Liver (tissue), 9 donors: Measurements from ENCODE around the gene BFAR. TPM values are rescaled to one million over a fixed set of nuclear protein-coding genes. Genes with fewer than 3 reads are reported as not detected.

Experiments
- DNase-seq: peaks from one replicate; pipeline ENCODE4 v3.0.0-alpha.2; 2017; ENCODE audit warnings: low spot score
- H3K27ac ChIP-seq, 2 donors: one replicate each; pipeline ENCODE4 v1.7.0; 2013; ENCODE audit warnings: inconsistent platforms in 2 of 2, low read length in 2 of 2, control low read depth in 1 of 2, low read depth in 1 of 2, mild to moderate bottlenecking in 1 of 2
- H3K27me3 ChIP-seq, 4 donors: one replicate each; pipeline versions ENCODE4 v1.6.1 to v1.7.0; 2013; ENCODE audit warnings: low read length in 3 of 4, inconsistent platforms in 1 of 4, mild to moderate bottlenecking in 1 of 4, moderate library complexity in 1 of 4; ENCODE audit not compliant: control insufficient read depth in 4 of 4, insufficient read depth in 4 of 4
- H3K36me3 ChIP-seq, 4 donors: one replicate each; pipeline versions ENCODE4 v1.6.1 to v1.7.0; 2013; ENCODE audit warnings: low read length in 3 of 4, mild to moderate bottlenecking in 3 of 4, low read depth in 1 of 4, moderate library complexity in 1 of 4; ENCODE audit not compliant: control insufficient read depth in 4 of 4, insufficient read depth in 3 of 4
- H3K4me1 ChIP-seq, 4 donors: one replicate each; pipeline versions ENCODE4 v1.6.1 to v1.7.0; 2013; ENCODE audit warnings: low read length in 3 of 4, mild to moderate bottlenecking in 3 of 4, moderate library complexity in 1 of 4; ENCODE audit not compliant: control insufficient read depth in 4 of 4, insufficient read depth in 4 of 4
- H3K4me3 ChIP-seq, 3 donors: one replicate each; pipeline versions ENCODE4 v1.6.1 to v1.7.0; 2013; ENCODE audit warnings: low read length in 3 of 3, control low read depth in 1 of 3, low read depth in 1 of 3, mild to moderate bottlenecking in 1 of 3
- H3K9ac ChIP-seq, 2 donors: one replicate each; pipeline ENCODE4 v1.7.0; 2013; ENCODE audit warnings: low read length in 2 of 2, mild to moderate bottlenecking in 2 of 2, moderate library complexity in 2 of 2, control low read depth in 1 of 2, low read depth in 1 of 2
- H3K9me3 ChIP-seq, 4 donors: one replicate each; pipeline versions ENCODE4 v1.6.1 to v1.7.0; 2013; ENCODE audit warnings: low read length in 3 of 4; ENCODE audit not compliant: control insufficient read depth in 4 of 4
- ATF3 ChIP-seq: IDR thresholded peaks from 2 replicates; pipeline ENCODE4 v1.6.1; 2016; ENCODE audit warnings: antibody characterized with exemption
- CTCF ChIP-seq: fragments of 150-350 bp; IDR thresholded peaks from 2 replicates; pipeline ENCODE4 v1.5.1; 2017; ENCODE audit warnings: improper control_type of control experiment, low read depth, low read length; ENCODE audit not compliant: missing input control
- EGR1 ChIP-seq, 2 donors: IDR thresholded peaks; 2 replicates each; pipeline ENCODE4 v1.6.1; 2016 to 2018; ENCODE audit warnings: antibody characterized with exemption in 2 of 2, low read depth in 2 of 2
- FOXA1 ChIP-seq: IDR thresholded peaks from 2 replicates; pipeline ENCODE4 v1.6.1; 2016; ENCODE audit warnings: antibody characterized with exemption
- FOXA2 ChIP-seq: IDR thresholded peaks from 2 replicates; pipeline ENCODE4 v1.6.1; 2016; ENCODE audit warnings: antibody characterized with exemption
- GABPA ChIP-seq, 2 donors: IDR thresholded peaks in 1 of 2; conservative IDR thresholded peaks in 1 of 2; 2 replicates each; pipeline ENCODE4 v1.6.1; 2016; ENCODE audit warnings: antibody characterized with exemption in 2 of 2, mild to moderate bottlenecking in 1 of 2, moderate library complexity in 1 of 2
- HNF4A ChIP-seq, 2 donors: conservative IDR thresholded peaks; 2 replicates each; pipeline ENCODE4 v1.6.1; 2016; ENCODE audit warnings: antibody characterized with exemption in 2 of 2, mild to moderate bottlenecking in 2 of 2
- HNF4G ChIP-seq: IDR thresholded peaks from 2 replicates; pipeline ENCODE4 v1.6.1; 2016; ENCODE audit warnings: antibody characterized with exemption
- JUND ChIP-seq, 2 donors: IDR thresholded peaks; 2 replicates each; pipeline ENCODE4 v1.6.1; 2016; ENCODE audit warnings: antibody characterized with exemption in 2 of 2
- MAX ChIP-seq: IDR thresholded peaks from 2 replicates; pipeline ENCODE4 v1.6.1; 2016; ENCODE audit warnings: antibody characterized with exemption
- NR2F2 ChIP-seq: IDR thresholded peaks from 2 replicates; pipeline ENCODE4 v1.6.1; 2016; ENCODE audit warnings: antibody characterized with exemption
- RAD21 ChIP-seq, 2 donors: IDR thresholded peaks; 2 replicates each; pipeline ENCODE4 v1.6.1; 2016; ENCODE audit warnings: antibody characterized with exemption in 2 of 2, mild to moderate bottlenecking in 2 of 2
- REST ChIP-seq: IDR thresholded peaks from 2 replicates; pipeline ENCODE4 v1.6.1; 2016; ENCODE audit warnings: antibody characterized with exemption, mild to moderate bottlenecking
- RXRA ChIP-seq, 2 donors: IDR thresholded peaks; 2 replicates each; pipeline ENCODE4 v1.6.1; 2017 to 2018; ENCODE audit warnings: antibody characterized with exemption in 2 of 2, mild to moderate bottlenecking in 1 of 2
- SP1 ChIP-seq: IDR thresholded peaks from 2 replicates; pipeline ENCODE4 v1.6.1; 2018; ENCODE audit warnings: antibody characterized with exemption, mild to moderate bottlenecking
- TAF1 ChIP-seq: conservative IDR thresholded peaks from 2 replicates; pipeline ENCODE4 v1.6.1; 2016; ENCODE audit warnings: antibody characterized with exemption, mild to moderate bottlenecking
- YY1 ChIP-seq: IDR thresholded peaks from 2 replicates; pipeline ENCODE4 v1.6.1; 2016; ENCODE audit warnings: antibody characterized with exemption, mild to moderate bottlenecking
- ZBTB33 ChIP-seq: IDR thresholded peaks from 2 replicates; pipeline ENCODE4 v1.6.1; 2016; ENCODE audit warnings: antibody characterized with exemption
- WGBS: extraction: QIAGEN DNeasy Blood & Tissue Kit; methylation state at CpG from one replicate; pipeline ENCODE4 v1.1.7; 2013; 5-methylcytosine and 5-hydroxymethylcytosine counted together
- polyA plus RNA-seq, 2 donors: library from polyadenylated mRNA; stranded (reverse) in 1 of 2; unstranded in 1 of 2; fragments of 200-250 nt in 1 of 2; fragments of >200 nt in 1 of 2; fragmentation: Nextera tagmentation in 1 of 2; extraction: Ambion mirVana in 1 of 2; gene quantifications; one replicate each; pipeline versions ENCODE4 v1.2.1 to v1.2.3, GENCODE V29; 2013 to 2015
- total RNA-seq, 2 donors: library from RNA; depleted of rRNA; stranded (reverse); fragments of >200 nt; gene quantifications; one replicate each; pipeline ENCODE4 v1.2.3, GENCODE V29; 2014
- donor health status: healthy.
- donor health status: healthy.
- donor health status: healthy.
- donor health status: healthy.
- donor health status: healthy.

BFAR gene
- total and polyA plus RNA-seq, 4 donors, result 13.3 to 24.7 (median 20.3) TPM

GRCh38 chr16:14667347-14668266 is 34.9 kb downstream of the BFAR start:
- no peaks in the 10 kb centered on the region for H3K27me3 ChIP-seq
- peaks cover 5 to 48% (median 29%) of the 10 kb centered on the region in 4 donors for H3K36me3 ChIP-seq
- TF ChIP-seq FOXA2 (no peak), JUND (IDR thresholded peaks at IDR 0.05) (no peak), HNF4G (no peak), TAF1 (no peak), HNF4A (conservative IDR thresholded peaks at IDR 0.05) (peak in 1 of 2 donors; percentile 16), ATF3 (no peak), EGR1 (IDR thresholded peaks at IDR 0.05; ENCODE audit: low read depth in 2 of 2) (no peak)
- H3K27ac ChIP-seq, result no peak overlapping the region
- peaks cover 2 to 7% (median 4%) of the 10 kb centered on the region in 4 donors for H3K4me1 ChIP-seq
- 71% methylated on average over 16 of the region's 16 CpGs for WGBS
- no peak for DNase-seq
- H3K9ac ChIP-seq, result no peak overlapping the region
- H3K9me3 ChIP-seq, result no peaks in the 10 kb centered on the region
- H3K4me3 ChIP-seq, result no peak overlapping the region

- Histone ChIP-seq H3K9ac (no peak overlapping the region), H3K36me3 (peaks cover 4 to 40% (median 26%) of the 10 kb centered on the region in 4 donors), H3K4me3 (no peak overlapping the region), H3K27me3 (no peaks in the 10 kb centered on the region), H3K4me1 (peaks cover 4 to 9% (median 6%) of the 10 kb centered on the region in 4 donors), H3K9me3 (no peaks in the 10 kb centered on the region), H3K27ac (no peak overlapping the region)
- WGBS, result 85% methylated on average over 7 of the region's 7 CpGs
- TF ChIP-seq RAD21 (IDR thresholded peaks at IDR 0.05) (no peak), HNF4G (no peak), MAX (no peak), NR2F2 (no peak), RXRA (IDR thresholded peaks at IDR 0.05) (no peak), ZBTB33 (no peak), ATF3 (no peak), CTCF (no peak), SP1 (no peak), HNF4A (conservative IDR thresholded peaks at IDR 0.05) (no peak), FOXA2 (no peak), FOXA1 (no peak), YY1 (no peak), JUND (IDR thresholded peaks at IDR 0.05) (no peak), GABPA (IDR thresholded peaks at IDR 0.05 in 1 of 2, conservative IDR thresholded peaks at IDR 0.05 in 1 of 2) (no peak), REST (no peak), TAF1 (no peak), EGR1 (IDR thresholded peaks at IDR 0.05; ENCODE audit: low read depth in 2 of 2) (no peak)
- no peak for DNase-seq
Measured at GRCh38 chr16:14668556-14669223, 35.9 kb downstream of the BFAR start.
